Loucy (cell line): ENCODE data around the gene PSMC3.
A peak's percentile ranks its signal among the peaks of the same experiment; 100 is the strongest.

ENCODE experiments used
- H2AFZ ChIP-seq: fragments of 200-600 bp; sonication (generic); 2 replicates; pipeline ENCODE4 v1.6.0; 2016; ENCODE audit warnings: antibody characterized with exemption, mild to moderate bottlenecking, low read length, moderate library complexity
- H3F3A ChIP-seq: fragments of 200-600 bp; 2 replicates; pipeline ENCODE4 v1.6.0; 2016; ENCODE audit warnings: antibody characterized with exemption, low read depth, mild to moderate bottlenecking
- H3K27me3 ChIP-seq: fragments of 200-600 bp; sonication (generic); 2 replicates; pipeline ENCODE4 v1.6.1; 2014; ENCODE audit warnings: low read length, mild to moderate bottlenecking; ENCODE audit not compliant: insufficient read depth, poor library complexity, severe bottlenecking
- H3K36me3 ChIP-seq: fragments of 200-600 bp; sonication (generic); 2 replicates; pipeline ENCODE4 v1.6.1; 2016; ENCODE audit warnings: low read length; ENCODE audit not compliant: insufficient read depth
- H3K4me1 ChIP-seq: fragments of 200-600 bp; sonication (generic); 2 replicates; pipeline ENCODE4 v1.5.1; 2014; ENCODE audit warnings: low read length, mild to moderate bottlenecking; ENCODE audit not compliant: insufficient read depth, poor library complexity, severe bottlenecking
- H3K4me2 ChIP-seq: fragments of 200-600 bp; sonication (generic); 2 replicates; pipeline ENCODE4 v1.6.0; 2014; ENCODE audit warnings: antibody characterized with exemption, low read length, low read depth, mild to moderate bottlenecking; ENCODE audit not compliant: poor library complexity, severe bottlenecking
- H3K4me3 ChIP-seq: fragments of 200-600 bp; sonication (generic); 2 replicates; pipeline ENCODE4 v1.5.1; 2014; ENCODE audit warnings: low read length, mild to moderate bottlenecking, mixed read lengths; ENCODE audit not compliant: poor library complexity, severe bottlenecking
- H3K79me2 ChIP-seq: fragments of 200-600 bp; sonication (generic); 2 replicates; pipeline ENCODE4 v1.6.1; 2014; ENCODE audit warnings: low read length; ENCODE audit not compliant: insufficient read depth
- H3K9ac ChIP-seq: fragments of 200-600 bp; sonication (generic); 2 replicates; pipeline ENCODE4 v1.6.0; 2014; ENCODE audit warnings: mild to moderate bottlenecking, low read depth, low read length, moderate library complexity; ENCODE audit not compliant: poor library complexity, severe bottlenecking
- H3K9me2 ChIP-seq: fragments of 200-600 bp; sonication (generic); replicated peaks from 2 replicates; pipeline ENCODE4 v1.6.1; 2016; ENCODE audit warnings: low read depth, low read length, mixed read lengths
- H3K9me3 ChIP-seq: fragments of 200-600 bp; sonication (generic); 2 replicates; pipeline ENCODE4 v1.6.1; 2014; ENCODE audit warnings: mild to moderate bottlenecking, antibody characterized with exemption, low read length, low read depth; ENCODE audit not compliant: insufficient read depth
- H4K20me1 ChIP-seq: fragments of 200-600 bp; sonication (generic); 2 replicates; pipeline ENCODE4 v1.6.0; 2014; ENCODE audit warnings: antibody characterized with exemption, low read length, mild to moderate bottlenecking; ENCODE audit not compliant: insufficient read depth, poor library complexity, severe bottlenecking
- EZH2phosphoT487 ChIP-seq: fragments of 200-600 bp; IDR thresholded peaks from 2 replicates; pipeline ENCODE4 v1.6.1; 2018; ENCODE audit warnings: antibody characterized with exemption, mild to moderate bottlenecking, moderate library complexity, borderline replicate concordance
- TF ChIP-seq, protein P1 (sequence below): fragments of 200-600 bp; sonication (generic); conservative IDR thresholded peaks from 2 replicates; pipeline ENCODE4 v1.5.1; 2014; ENCODE audit warnings: mild to moderate bottlenecking, antibody characterized with exemption, low read length

Gene PSMC3

GRCh38 chr11:47393163-47394049 lies 32.8 kb downstream of the PSMC3 start:
- Histone ChIP-seq H3K4me3 (no peak overlapping the region), H3K9me3 (no peaks in the 10 kb centered on the region), H4K20me1 (no peaks in the 10 kb centered on the region), H3K79me2 (no peaks in the 10 kb centered on the region), H3K9ac (peak overlapping the region; percentile 84), H3K9me2 (no peaks in the 10 kb centered on the region), H3K4me1 (peaks cover 74% of the 10 kb centered on the region), H3K27me3 (no peaks in the 10 kb centered on the region), H3F3A (no peaks in the 10 kb centered on the region), H2AFZ (no peak overlapping the region), H3K4me2 (peak overlapping the region; percentile 83), H3K36me3 (no peaks in the 10 kb centered on the region)
- TF ChIP-seq, protein P1, sequence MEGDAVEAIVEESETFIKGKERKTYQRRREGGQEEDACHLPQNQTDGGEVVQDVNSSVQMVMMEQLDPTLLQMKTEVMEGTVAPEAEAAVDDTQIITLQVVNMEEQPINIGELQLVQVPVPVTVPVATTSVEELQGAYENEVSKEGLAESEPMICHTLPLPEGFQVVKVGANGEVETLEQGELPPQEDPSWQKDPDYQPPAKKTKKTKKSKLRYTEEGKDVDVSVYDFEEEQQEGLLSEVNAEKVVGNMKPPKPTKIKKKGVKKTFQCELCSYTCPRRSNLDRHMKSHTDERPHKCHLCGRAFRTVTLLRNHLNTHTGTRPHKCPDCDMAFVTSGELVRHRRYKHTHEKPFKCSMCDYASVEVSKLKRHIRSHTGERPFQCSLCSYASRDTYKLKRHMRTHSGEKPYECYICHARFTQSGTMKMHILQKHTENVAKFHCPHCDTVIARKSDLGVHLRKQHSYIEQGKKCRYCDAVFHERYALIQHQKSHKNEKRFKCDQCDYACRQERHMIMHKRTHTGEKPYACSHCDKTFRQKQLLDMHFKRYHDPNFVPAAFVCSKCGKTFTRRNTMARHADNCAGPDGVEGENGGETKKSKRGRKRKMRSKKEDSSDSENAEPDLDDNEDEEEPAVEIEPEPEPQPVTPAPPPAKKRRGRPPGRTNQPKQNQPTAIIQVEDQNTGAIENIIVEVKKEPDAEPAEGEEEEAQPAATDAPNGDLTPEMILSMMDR = no peak
- no peak for TF ChIP-seq EZH2phosphoT487

GRCh38 chr11:47392546-47393162 lies 33.6 kb downstream of the PSMC3 start:
- TF ChIP-seq, protein P1 = no peak
- TF ChIP-seq EZH2phosphoT487 = no peak
- Histone ChIP-seq H3K4me2 (peak overlapping the region; percentile 36), H3K4me3 (no peak overlapping the region), H3K27me3 (no peaks in the 10 kb centered on the region), H3K9ac (peak overlapping the region; percentile 84), H3K9me2 (no peaks in the 10 kb centered on the region), H3F3A (no peaks in the 10 kb centered on the region), H4K20me1 (no peaks in the 10 kb centered on the region), H3K9me3 (no peaks in the 10 kb centered on the region), H3K4me1 (peaks cover 74% of the 10 kb centered on the region), H2AFZ (no peak overlapping the region), H3K79me2 (no peaks in the 10 kb centered on the region), H3K36me3 (no peaks in the 10 kb centered on the region)

GRCh38 chr11:47391711-47392432 lies 34.4 kb downstream of the PSMC3 start:
- Histone ChIP-seq H4K20me1 (no peaks in the 10 kb centered on the region), H3K4me3 (no peak overlapping the region), H3K4me2 (no peak overlapping the region), H3F3A (no peaks in the 10 kb centered on the region), H3K36me3 (no peaks in the 10 kb centered on the region), H3K79me2 (no peaks in the 10 kb centered on the region), H3K9me2 (no peaks in the 10 kb centered on the region), H3K9ac (peak overlapping the region; percentile 84), H3K9me3 (no peaks in the 10 kb centered on the region), H2AFZ (no peak overlapping the region), H3K27me3 (no peaks in the 10 kb centered on the region), H3K4me1 (peaks cover 70% of the 10 kb centered on the region)
- TF ChIP-seq, protein P1 = no peak
- TF ChIP-seq EZH2phosphoT487 = no peak
